ENCODE measurements around the gene OTUD4.

Gene OTUD4

DNA sequence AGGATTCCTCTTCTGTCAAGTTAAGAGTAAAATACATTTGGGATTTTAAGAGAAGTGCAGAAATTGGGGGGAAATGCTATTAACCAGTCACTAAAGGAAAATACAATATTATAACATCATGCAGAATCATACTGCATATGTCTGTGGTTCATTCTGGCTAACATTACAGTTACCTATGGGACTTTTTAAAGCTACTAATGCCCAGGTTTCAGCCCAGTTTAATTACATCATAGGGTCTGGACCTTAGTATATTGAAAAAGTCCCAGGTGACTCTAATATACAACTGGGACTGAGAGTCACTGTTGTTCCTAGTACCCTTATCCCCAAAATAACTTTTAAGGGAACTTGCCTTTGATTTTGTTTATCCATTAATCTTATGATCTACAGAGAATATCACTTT lies 72.3 kb downstream of the OTUD4 start:
- DNase-seq (ENCODE audit: low read depth), result no peak

DNA sequence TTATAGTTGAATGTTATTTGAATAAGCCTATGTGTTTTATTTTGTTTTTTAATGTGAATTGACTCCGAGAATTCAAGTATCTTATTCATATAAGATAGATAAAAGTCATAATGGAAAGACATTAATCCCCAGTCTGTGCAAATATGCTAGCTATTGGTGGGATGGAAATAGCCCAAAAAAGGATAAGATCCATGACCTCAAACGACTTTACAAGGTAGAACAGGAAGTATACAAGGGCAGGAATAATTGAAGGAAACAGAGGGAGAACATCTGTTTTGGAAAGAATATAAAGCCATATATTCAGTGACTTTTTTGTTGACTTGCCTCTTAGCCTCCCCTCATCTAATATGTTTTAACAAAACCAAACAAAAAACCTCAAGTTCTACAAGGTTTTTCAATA lies 73.3 kb downstream of the OTUD4 start:
- no peak for DNase-seq (ENCODE audit: low read depth)

DNA sequence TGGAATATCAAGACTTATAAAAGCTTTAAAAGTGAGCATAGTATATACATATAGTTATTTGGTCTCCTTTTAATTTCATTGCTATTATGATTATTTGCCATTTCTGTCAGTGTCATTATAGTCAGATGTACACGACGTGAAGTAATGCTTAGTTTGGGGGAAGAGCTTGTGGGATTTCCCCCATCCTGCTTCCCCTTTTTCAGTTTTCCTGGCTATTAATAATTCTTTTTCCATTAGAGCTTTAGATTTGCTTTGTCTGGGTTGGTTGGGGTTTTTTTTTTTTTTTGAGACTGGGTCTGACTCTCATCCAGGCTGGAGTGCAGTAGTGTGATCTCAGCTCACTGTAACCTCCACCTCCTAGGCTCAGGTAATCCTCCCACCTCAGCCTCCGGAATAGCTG lies 76.9 kb downstream of the OTUD4 start:
- no peak for DNase-seq (ENCODE audit: low read depth)

DNA sequence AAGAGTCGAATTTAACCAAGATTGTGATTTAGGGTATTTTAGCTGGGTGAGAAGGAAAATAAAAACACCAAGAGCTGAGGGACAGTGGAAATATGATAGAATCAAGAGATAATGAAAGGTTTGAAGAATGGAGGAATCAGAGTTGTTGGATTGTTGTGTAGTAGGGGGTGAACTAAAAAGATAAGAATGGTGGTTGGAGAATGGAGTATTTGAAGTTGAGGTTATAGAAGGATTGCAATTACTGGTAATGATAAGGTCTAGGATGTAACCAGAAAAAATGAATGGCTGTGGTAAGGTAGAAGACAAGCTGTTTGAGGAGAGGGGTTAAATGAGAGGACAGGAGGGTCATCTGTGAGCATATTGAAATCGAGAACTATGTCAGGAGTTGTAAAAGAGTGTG lies 77.8 kb downstream of the OTUD4 start:
- DNase-seq (ENCODE audit: low read depth), result no peak

DNA sequence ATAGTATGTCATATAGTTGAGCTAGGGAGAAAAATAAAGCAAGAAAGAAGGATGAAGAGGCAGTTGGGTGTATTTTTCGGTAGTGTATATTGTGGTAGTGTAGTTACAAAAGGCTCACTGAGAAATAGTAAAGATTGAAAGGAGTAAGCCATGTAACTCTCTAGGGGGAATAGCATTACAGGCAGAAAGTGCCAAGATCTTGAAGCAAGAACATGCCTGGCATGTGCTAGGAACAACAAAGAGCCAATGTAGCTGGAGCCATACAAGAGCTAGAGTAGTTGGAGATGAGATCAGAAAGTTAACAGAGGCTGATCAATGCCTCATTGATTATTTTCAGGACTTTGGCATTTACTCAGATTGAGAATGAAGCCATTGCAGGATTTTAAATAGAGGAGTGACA lies 79.3 kb downstream of the OTUD4 start:
- DNase-seq (ENCODE audit: low read depth), result no peak

DNA sequence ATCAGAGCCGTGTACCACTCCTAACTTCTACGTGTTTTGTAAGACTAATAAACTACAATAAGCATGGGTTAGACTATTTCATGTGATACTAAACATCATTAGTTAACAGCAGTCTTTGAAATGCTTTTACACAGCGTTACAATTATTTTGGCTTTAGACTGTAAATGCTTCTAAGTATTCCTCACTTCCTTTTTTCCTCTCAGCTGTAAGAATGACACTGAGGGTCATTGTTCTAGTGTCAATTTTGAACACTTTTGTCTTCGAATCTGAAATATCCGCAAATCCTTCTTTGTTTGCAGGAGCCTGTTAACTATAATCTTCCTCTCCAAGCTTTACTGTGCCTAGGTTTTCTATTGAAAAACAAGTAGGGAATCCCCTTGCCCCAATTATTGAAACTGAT lies 80.7 kb downstream of the OTUD4 start:
- no peak for DNase-seq (ENCODE audit: low read depth)

GRCh38 chr4:145098675-145099037 lies 81.7 kb downstream of the OTUD4 start:
- DNase-seq (ENCODE audit: low read depth), result peak; percentile 41

DNA sequence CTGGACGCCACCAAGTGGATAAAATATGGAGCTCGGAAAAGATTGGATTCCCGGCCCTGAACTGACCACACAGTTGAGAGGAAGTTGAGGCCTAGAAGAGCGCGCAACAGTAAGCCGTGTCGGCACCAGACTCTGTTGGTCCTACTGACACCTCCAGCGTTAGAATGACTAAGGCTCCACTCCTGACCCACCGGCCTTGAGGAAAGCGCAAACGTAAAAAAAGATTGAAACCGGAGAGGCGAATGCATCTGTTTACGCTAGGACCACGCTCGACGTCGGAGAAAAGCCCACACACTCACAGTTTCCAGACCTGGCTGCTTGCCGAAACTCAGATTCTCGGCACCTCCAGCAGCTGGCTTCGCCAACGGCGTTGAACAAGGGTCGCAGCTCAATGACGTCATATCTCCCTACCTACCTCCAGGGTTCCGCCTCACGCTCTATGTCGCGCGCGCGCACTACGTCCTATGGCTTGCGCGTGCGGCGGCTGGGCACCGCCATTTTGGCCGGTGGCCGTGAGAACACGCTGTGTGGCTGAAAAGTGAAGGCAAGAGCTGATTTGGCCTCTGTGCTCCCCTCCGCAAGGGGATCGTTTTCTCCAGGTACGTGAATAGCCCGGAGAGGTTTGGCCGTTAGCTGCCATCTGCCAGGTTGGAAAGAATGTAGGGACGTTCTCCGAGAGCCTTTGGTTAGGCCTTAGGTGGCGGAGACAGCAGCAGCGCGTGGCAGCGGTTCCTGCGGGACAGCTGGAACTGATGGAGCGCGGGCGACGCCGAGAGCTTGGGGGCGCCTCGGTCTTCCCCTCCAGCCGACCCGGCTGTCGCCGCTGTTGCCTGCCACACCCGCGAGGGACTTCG lies 82.3 kb downstream of the OTUD4 start, which contains the start of the genes ABCE1 and ANAPC10:
ABCE1 (plus strand) TSS at position 491 of the 854 bp plus-strand sequence. CDS start 6,102 bp downstream, outside the sequence.
ANAPC10 (minus strand) TSS at position 376 of the 854 bp plus-strand sequence. CDS start 2,097 bp downstream, outside the sequence.
- peak; percentile 94 for DNase-seq (ENCODE audit: low read depth)

GRCh38 chr4:145097331-145097820 lies 83.0 kb downstream of the OTUD4 start:
- DNase-seq (ENCODE audit: low read depth), result no peak

GRCh38 chr4:145093638-145094037 lies 86.8 kb downstream of the OTUD4 start:
- no peak for DNase-seq (ENCODE audit: low read depth)

DNA sequence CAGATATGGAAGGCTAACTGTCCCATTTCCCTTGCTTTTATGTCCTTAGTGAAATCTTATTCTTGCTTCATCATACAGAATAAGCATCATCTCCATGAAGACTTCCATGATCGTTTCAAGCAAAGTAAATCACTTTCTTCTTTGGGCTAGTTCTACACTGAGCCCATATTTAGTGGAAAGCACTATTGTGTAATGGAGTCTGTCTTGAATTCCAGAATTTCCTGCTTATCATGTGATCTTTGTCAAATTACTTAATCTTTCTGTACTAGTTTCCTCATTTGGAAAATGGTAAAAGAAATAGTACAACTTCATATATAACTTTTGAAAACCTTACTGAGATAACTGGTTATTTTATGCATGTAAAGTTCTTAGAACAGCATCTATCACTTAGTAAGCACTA lies 90.0 kb downstream of the OTUD4 start:
- no peak for DNase-seq (ENCODE audit: low read depth)

- DNase-seq (ENCODE audit: low read depth), result no peak
Measured at GRCh38 chr4:145083891-145084605, 96.3 kb downstream of the OTUD4 start.

All from activated T-cell treated with anti-CD3 and anti-CD28 coated beads for 24 hours (primary cell).